Glutamatergic neuron (in vitro differentiated cells): ENCODE results near the gene FNDC3A. TPM values are rescaled to one million over a fixed set of nuclear protein-coding genes. Genes with fewer than 3 reads are reported as not detected.

ENCODE experiments used
- DNase-seq: peaks from one replicate; pipeline ENCODE4 v3.0.0; 2022
- H3K27ac Mint-ChIP-seq: one replicate; pipeline ENCODE4 v1.8.0; 2020; ENCODE audit warnings: mild to moderate bottlenecking, mixed read lengths, inconsistent platforms; ENCODE audit not compliant: unreplicated experiment
- H3K27me3 Mint-ChIP-seq: one replicate; pipeline ENCODE4 v1.8.0; 2020; ENCODE audit warnings: mild to moderate bottlenecking, moderate library complexity, mixed read lengths, inconsistent platforms; ENCODE audit not compliant: unreplicated experiment
- H3K36me3 Mint-ChIP-seq: one replicate; pipeline ENCODE4 v1.8.0; 2020; ENCODE audit warnings: mild to moderate bottlenecking, mixed read lengths, inconsistent platforms; ENCODE audit not compliant: unreplicated experiment
- H3K4me1 Mint-ChIP-seq: one replicate; pipeline ENCODE4 v1.8.0; 2020; ENCODE audit warnings: mild to moderate bottlenecking, low read depth, mixed read lengths, inconsistent platforms; ENCODE audit not compliant: unreplicated experiment
- H3K4me3 Mint-ChIP-seq: one replicate; pipeline ENCODE4 v1.8.0; 2020; ENCODE audit warnings: mild to moderate bottlenecking, mixed read lengths, inconsistent platforms; ENCODE audit not compliant: unreplicated experiment
- H3K9me3 Mint-ChIP-seq: one replicate; pipeline ENCODE4 v1.8.0; 2020; ENCODE audit warnings: mild to moderate bottlenecking, moderate library complexity, mixed read lengths, inconsistent platforms; ENCODE audit not compliant: unreplicated experiment
- total RNA-seq: library from RNA; stranded (reverse); fragmentation: NEBNext Ultra II Directional; extraction: Animal tissue kit (Norgen Biotek cat#: 25700); gene quantifications from one replicate; pipeline ENCODE4 v1.2.1, GENCODE V29; 2021; ENCODE audit not compliant: unreplicated experiment
- TF ChIP-seq, protein P1 (sequence below): fragments of 200-600 bp; sonication (generic); IDR thresholded peaks from one replicate; pipeline ENCODE4 v1.5.0; 2021; ENCODE audit not compliant: partially characterized antibody, unreplicated experiment

FNDC3A gene
- total RNA-seq, 1 donor from 2014 or later: 46.3 TPM

DNA sequence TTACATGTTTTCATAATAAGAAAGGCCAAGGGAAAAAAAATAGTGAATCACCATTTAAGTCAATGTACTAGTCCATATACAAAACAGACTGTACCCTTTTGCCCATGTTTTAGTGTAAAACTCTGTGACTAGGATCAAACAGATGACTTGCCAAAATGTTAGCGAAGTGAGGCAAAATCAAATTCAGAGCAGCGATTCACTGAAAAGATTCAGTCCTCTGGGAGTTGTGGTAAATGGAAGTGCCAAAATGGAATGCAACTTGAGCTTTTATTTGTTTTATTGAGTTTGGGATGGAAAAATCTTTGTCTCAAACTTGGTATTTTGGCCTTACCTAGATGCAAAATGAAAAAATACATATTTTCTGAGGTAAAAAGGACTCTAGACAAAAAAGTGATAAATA is 281.1 kb downstream of the FNDC3A start:
- Mint-ChIP-seq H3K27me3 (no peaks in the 10 kb centered on the region), H3K4me3 (no peak overlapping the region), H3K4me1 (no peaks in the 10 kb centered on the region), H3K27ac (no peak overlapping the region), H3K9me3 (no peaks in the 10 kb centered on the region), H3K36me3 (peaks cover 5% of the 10 kb centered on the region)
- DNase-seq: no peak
- TF ChIP-seq, protein P1, sequence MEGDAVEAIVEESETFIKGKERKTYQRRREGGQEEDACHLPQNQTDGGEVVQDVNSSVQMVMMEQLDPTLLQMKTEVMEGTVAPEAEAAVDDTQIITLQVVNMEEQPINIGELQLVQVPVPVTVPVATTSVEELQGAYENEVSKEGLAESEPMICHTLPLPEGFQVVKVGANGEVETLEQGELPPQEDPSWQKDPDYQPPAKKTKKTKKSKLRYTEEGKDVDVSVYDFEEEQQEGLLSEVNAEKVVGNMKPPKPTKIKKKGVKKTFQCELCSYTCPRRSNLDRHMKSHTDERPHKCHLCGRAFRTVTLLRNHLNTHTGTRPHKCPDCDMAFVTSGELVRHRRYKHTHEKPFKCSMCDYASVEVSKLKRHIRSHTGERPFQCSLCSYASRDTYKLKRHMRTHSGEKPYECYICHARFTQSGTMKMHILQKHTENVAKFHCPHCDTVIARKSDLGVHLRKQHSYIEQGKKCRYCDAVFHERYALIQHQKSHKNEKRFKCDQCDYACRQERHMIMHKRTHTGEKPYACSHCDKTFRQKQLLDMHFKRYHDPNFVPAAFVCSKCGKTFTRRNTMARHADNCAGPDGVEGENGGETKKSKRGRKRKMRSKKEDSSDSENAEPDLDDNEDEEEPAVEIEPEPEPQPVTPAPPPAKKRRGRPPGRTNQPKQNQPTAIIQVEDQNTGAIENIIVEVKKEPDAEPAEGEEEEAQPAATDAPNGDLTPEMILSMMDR: no peak

DNA sequence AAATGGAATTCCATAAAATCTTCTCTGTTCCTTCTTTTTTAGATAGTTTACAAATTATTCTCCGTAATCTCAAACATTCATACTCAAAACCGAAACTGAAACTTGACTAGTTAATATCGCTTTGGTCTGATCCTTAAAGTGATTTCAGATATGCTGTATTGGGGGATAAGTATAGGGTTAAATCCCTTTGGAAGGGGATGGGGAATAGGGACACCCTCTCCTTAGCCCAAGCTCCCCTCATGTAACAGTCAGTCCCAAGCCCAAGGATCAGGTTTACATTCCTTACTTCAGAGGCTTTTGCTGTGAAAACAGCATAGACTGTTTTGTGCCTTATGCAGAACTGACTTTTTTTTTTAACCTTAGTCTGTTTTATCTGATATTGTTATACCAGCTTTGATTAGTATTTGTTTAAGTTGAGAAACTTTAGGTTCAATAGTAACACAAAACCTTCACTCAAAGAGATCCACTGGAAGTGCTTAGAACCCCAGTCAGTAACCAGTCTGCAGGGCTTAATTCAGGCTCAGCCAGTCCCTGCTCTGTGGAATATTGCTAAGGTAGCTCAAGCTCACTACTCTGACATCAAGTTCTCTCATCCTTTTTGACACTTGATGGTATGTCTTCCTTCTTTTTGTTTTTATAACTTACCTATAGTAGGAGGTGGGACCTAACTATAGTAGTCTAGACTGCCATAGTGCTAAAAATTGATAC is 282.5 kb downstream of the FNDC3A start:
- TF ChIP-seq, protein P1: no peak
- Mint-ChIP-seq H3K36me3 (peaks cover 5% of the 10 kb centered on the region), H3K4me3 (no peak overlapping the region), H3K27ac (no peak overlapping the region), H3K27me3 (no peaks in the 10 kb centered on the region), H3K9me3 (no peaks in the 10 kb centered on the region), H3K4me1 (no peaks in the 10 kb centered on the region)
- no peak for DNase-seq

Other genes with a start within 250 kb of the FNDC3A start
- not detected for gene MLNR, start 244.4 kb downstream of the FNDC3A start, total RNA-seq